H1 (cell line): ENCODE results near the gene NUP62CL. TPM values are rescaled to one million over a fixed set of nuclear protein-coding genes. Genes with fewer than 3 reads are reported as not detected.

ENCODE experiments used
- CTCF ChIA-PET: fragments of 300-600 bp; sonication (Branson Sonifier 250); formaldehyde crosslinking; loops from one replicate; lab custom pipeline; 2021; ENCODE audit not compliant: partially characterized antibody; lab: Charles Lee
- POLR2A ChIA-PET: fragments of 300-600 bp; sonication (Branson Sonifier 250); formaldehyde crosslinking; loops from one replicate; lab custom pipeline; 2021; ENCODE audit warnings: inconsistent platforms; ENCODE audit not compliant: partially characterized antibody; lab: Charles Lee
- DNase-seq, 2 experiments: peaks; one replicate each; pipeline versions ENCODE4 v3.0.0 to v3.0.0-alpha.2; 2010 to 2022; ENCODE audit warnings: low spot score in 2 of 2, low read depth in 1 of 2, mixed read lengths in 1 of 2
- FAIRE-seq: peaks from 2 replicates; lab custom pipeline; 2011; peaks lifted over from hg19 to GRCh38; lab: Jason Lieb, UNC
- H2AFZ ChIP-seq: 2 replicates; pipeline ENCODE4 v1.8.1; 2012; ENCODE audit warnings: low read length, inconsistent platforms
- H2AK5ac ChIP-seq: 2 replicates; pipeline ENCODE4 v1.6.1; 2013; ENCODE audit warnings: low read depth, low read length
- H2BK120ac ChIP-seq: replicated peaks from 2 replicates; pipeline ENCODE3; 2013; ENCODE audit warnings: low read depth, low read length, inconsistent platforms
- H2BK12ac ChIP-seq: 2 replicates; pipeline ENCODE4 v1.6.1; 2013; ENCODE audit warnings: low read depth, low read length
- H2BK15ac ChIP-seq: 2 replicates; pipeline ENCODE4 v1.6.1; 2013; ENCODE audit warnings: low read length
- H2BK20ac ChIP-seq: 2 replicates; pipeline ENCODE4 v1.6.1; 2013; ENCODE audit warnings: low read length
- H2BK5ac ChIP-seq: 2 replicates; pipeline ENCODE4 v1.6.1; 2013; ENCODE audit warnings: low read depth, low read length
- H3K14ac ChIP-seq: 2 replicates; pipeline ENCODE4 v1.6.1; 2013; ENCODE audit warnings: inconsistent platforms; ENCODE audit not compliant: insufficient read length
- H3K18ac ChIP-seq: 2 replicates; pipeline ENCODE4 v1.6.1; 2013; ENCODE audit warnings: low read length; ENCODE audit errors: extremely low read depth
- H3K23ac ChIP-seq: 2 replicates; pipeline ENCODE4 v1.6.1; 2013; ENCODE audit warnings: inconsistent platforms; ENCODE audit not compliant: insufficient read length
- H3K23me2 ChIP-seq: 2 replicates; pipeline ENCODE4 v1.6.1; 2013; ENCODE audit warnings: low read depth, low read length
- H3K27ac ChIP-seq: 2 replicates; pipeline ENCODE4 v1.6.1; 2011; ENCODE audit warnings: low read depth, low read length, inconsistent platforms
- H3K27me3 ChIP-seq, 4 experiments: replicated peaks in 1 of 4; 1 replicate in 1 of 4; 2 replicates in 3 of 4; pipeline versions ENCODE4 v1.6.1 to v1.8.1; 2011 to 2013; ENCODE audit warnings: low read length in 3 of 4, mild to moderate bottlenecking in 3 of 4, inconsistent platforms in 2 of 4, mixed read lengths in 2 of 4, moderate library complexity in 1 of 4; ENCODE audit not compliant: control insufficient read depth in 3 of 4, insufficient read depth in 3 of 4; ENCODE audit errors: extremely low read depth in 1 of 4
- H3K36me3 ChIP-seq, 4 experiments: 2 replicates each; pipeline versions ENCODE4 v1.6.1 to v1.8.1; 2011 to 2013; ENCODE audit warnings: mild to moderate bottlenecking in 4 of 4, low read length in 3 of 4, moderate library complexity in 2 of 4, control low read depth in 1 of 4, inconsistent platforms in 1 of 4; ENCODE audit not compliant: insufficient read depth in 4 of 4, control insufficient read depth in 2 of 4
- H3K4ac ChIP-seq: replicated peaks from 2 replicates; pipeline ENCODE3; 2013; ENCODE audit warnings: low read length, low read depth, mixed read lengths, inconsistent platforms; ENCODE audit not compliant: insufficient read length
- H3K4me1 ChIP-seq, 4 experiments: replicated peaks in 1 of 4; 1 replicate in 1 of 4; 2 replicates in 3 of 4; pipeline versions ENCODE4 v1.6.1 to v1.8.1; 2011 to 2013; ENCODE audit warnings: low read length in 3 of 4, inconsistent platforms in 2 of 4, mixed read lengths in 1 of 4; ENCODE audit not compliant: insufficient read depth in 4 of 4, control insufficient read depth in 3 of 4
- H3K4me2 ChIP-seq, 2 experiments: 2 replicates each; pipeline versions ENCODE4 v1.6.1 to v1.8.1; 2011 to 2013; ENCODE audit warnings: low read depth in 2 of 2, low read length in 2 of 2, control low read depth in 1 of 2, inconsistent platforms in 1 of 2, mild to moderate bottlenecking in 1 of 2; ENCODE audit not compliant: insufficient read depth in 1 of 2
- H3K4me3 ChIP-seq, 4 experiments: fragments of 200-600, 300-600 bp in 1 of 4; sonication (generic), shearing (Covaris generic), sonication (Bioruptor Twin) in 1 of 4; 2 replicates each; pipeline versions ENCODE4 v1.5.1 to v1.8.1; 2011 to 2016; ENCODE audit warnings: low read length in 4 of 4, low read depth in 3 of 4, control low read depth in 2 of 4, inconsistent platforms in 2 of 4, mild to moderate bottlenecking in 2 of 4, mixed read lengths in 1 of 4, moderate library complexity in 1 of 4; ENCODE audit not compliant: insufficient read depth in 2 of 4; ENCODE audit errors: extremely low read depth in 1 of 4
- H3K56ac ChIP-seq: replicated peaks from 2 replicates; pipeline ENCODE3; 2013; ENCODE audit warnings: low read depth, mild to moderate bottlenecking, mixed read lengths, low read length, inconsistent platforms; ENCODE audit not compliant: insufficient read length
- H3K79me1 ChIP-seq: 2 replicates; pipeline ENCODE4 v1.6.1; 2013; ENCODE audit warnings: low read depth, low read length, control low read depth
- H3K79me2 ChIP-seq, 2 experiments: 2 replicates each; pipeline versions ENCODE4 v1.6.1 to v1.8.1; 2012 to 2013; ENCODE audit warnings: low read length in 2 of 2, mild to moderate bottlenecking in 2 of 2, inconsistent platforms in 1 of 2; ENCODE audit not compliant: insufficient read depth in 2 of 2, control insufficient read depth in 1 of 2
- H3K9ac ChIP-seq, 4 experiments: replicated peaks in 1 of 4; 1 replicate in 1 of 4; 2 replicates in 3 of 4; pipeline versions ENCODE4 v1.6.1 to v1.8.1; 2011 to 2013; ENCODE audit warnings: low read depth in 3 of 4, low read length in 3 of 4, control low read depth in 2 of 4, mild to moderate bottlenecking in 2 of 4, moderate library complexity in 2 of 4, inconsistent platforms in 1 of 4; ENCODE audit errors: extremely low read depth in 1 of 4
- H3K9me3 ChIP-seq, 2 experiments: 2 replicates each; pipeline versions ENCODE4 v1.6.1 to v1.8.1; 2012 to 2013; ENCODE audit warnings: mild to moderate bottlenecking in 2 of 2, moderate library complexity in 2 of 2, control low read depth in 1 of 2, inconsistent platforms in 1 of 2, low read depth in 1 of 2, low read length in 1 of 2, mixed read lengths in 1 of 2; ENCODE audit not compliant: insufficient read depth in 2 of 2
- H4K20me1 ChIP-seq, 2 experiments: replicated peaks in 1 of 2; 2 replicates each; pipeline versions ENCODE3 to v1.8.1; 2011 to 2013; ENCODE audit warnings: inconsistent platforms in 2 of 2, low read length in 2 of 2, mild to moderate bottlenecking in 1 of 2; ENCODE audit not compliant: insufficient read depth in 2 of 2, control insufficient read depth in 1 of 2
- H4K5ac ChIP-seq: 2 replicates; pipeline ENCODE4 v1.6.1; 2013; ENCODE audit warnings: low read length, low read depth, mixed read lengths, inconsistent platforms; ENCODE audit not compliant: insufficient read length
- H4K8ac ChIP-seq: 2 replicates; pipeline ENCODE4 v1.8.0; 2013; ENCODE audit warnings: mild to moderate bottlenecking, moderate library complexity, low read length, inconsistent platforms; ENCODE audit not compliant: insufficient read depth; ENCODE audit errors: extremely low read depth
- H4K91ac ChIP-seq: replicated peaks from 2 replicates; pipeline ENCODE3; 2013; ENCODE audit warnings: low read length, mixed read lengths, inconsistent platforms; ENCODE audit not compliant: insufficient read length
- ASH2L ChIP-seq: fragments of 200-600, 300-600 bp; sonication (generic); IDR thresholded peaks from one replicate; pipeline ENCODE4 v1.7.1; 2017; ENCODE audit warnings: low read length
- CTBP2 ChIP-seq: IDR thresholded peaks from 2 replicates; pipeline ENCODE4 v1.7.0; 2011; ENCODE audit warnings: borderline replicate concordance, mild to moderate bottlenecking, moderate library complexity, mixed read lengths, low read length; ENCODE audit not compliant: insufficient read depth, insufficient read length
- EGR1 ChIP-seq: IDR thresholded peaks from 2 replicates; pipeline ENCODE4 v1.6.1; 2011; ENCODE audit warnings: low read depth, low read length, borderline replicate concordance
- EZH2 ChIP-seq: fragments of 200-600 bp; sonication (generic); IDR thresholded peaks from 2 replicates; pipeline ENCODE4 v1.7.1; 2012; ENCODE audit warnings: low read depth, mild to moderate bottlenecking, moderate library complexity, low read length, inconsistent platforms; ENCODE audit not compliant: severe bottlenecking
- NRF1 ChIP-seq: IDR thresholded peaks from 2 replicates; pipeline ENCODE4 v1.6.1; 2011; ENCODE audit warnings: mild to moderate bottlenecking, low read depth, low read length, improper control_type of control experiment
- PHF8 ChIP-seq: fragments of 200-600 bp; sonication (generic); conservative IDR thresholded peaks from 2 replicates; pipeline ENCODE4 v1.7.1; 2012; ENCODE audit warnings: low read depth, mild to moderate bottlenecking, inconsistent platforms, low read length, moderate library complexity
- RNF2 ChIP-seq: fragments of 200-900, 300-1000 bp; sonication (generic); IDR thresholded peaks from 2 replicates; pipeline ENCODE4 v1.7.1; 2016; ENCODE audit warnings: borderline replicate concordance, low read depth, mild to moderate bottlenecking, antibody characterized with exemption, low read length; ENCODE audit not compliant: poor library complexity, severe bottlenecking; ENCODE audit errors: missing control alignments
- SIX5 ChIP-seq: IDR thresholded peaks from 2 replicates; pipeline ENCODE4 v1.6.1; 2011; ENCODE audit warnings: mild to moderate bottlenecking, low read depth, low read length
- SP2 ChIP-seq: IDR thresholded peaks from 2 replicates; pipeline ENCODE4 v1.6.1; 2012; ENCODE audit warnings: mild to moderate bottlenecking, low read length, inconsistent platforms
- whole genome bisulfite sequencing, 2 experiments: shearing (Covaris generic) in 1 of 2; methylation state at CpG; one replicate each; pipeline versions ENCODE4 v1.1.6 to v1.1.7; 2013 to 2015; ENCODE audit warnings: low lambda C conversion rate in 2 of 2, mixed read lengths in 2 of 2, inconsistent platforms in 1 of 2, low coverage in 1 of 2, missing lambda C conversion rate in 1 of 2; ENCODE audit not compliant: insufficient replicate concordance in 2 of 2, insufficient coverage in 1 of 2, insufficient read length in 1 of 2; ENCODE audit errors: extremely low coverage in 1 of 2, missing lambda C conversion rate in 1 of 2; 5-methylcytosine and 5-hydroxymethylcytosine counted together
- polyA plus RNA-seq, 7 experiments: library from polyadenylated mRNA; depleted of rRNA in 3 of 7; stranded (reverse) in 5 of 7; unstranded in 2 of 7; fragments of >200 nt in 5 of 7; fragments of 200-250 nt in 2 of 7; gene quantifications; 1 replicate in 5 of 7; 2 replicates in 1 of 7; 4 replicates in 1 of 7; pipeline versions ENCODE4 v1.2.1 to v1.2.3, GENCODE V29; 2011 to 2013; ENCODE audit warnings: missing spikeins in 2 of 7, mixed read lengths in 2 of 7
- total RNA-seq: library from RNA; stranded (reverse); fragmentation: NEBNext Ultra II Directional; extraction: Animal tissue kit (Norgen Biotek cat#: 25700); gene quantifications from 2 replicates; pipeline ENCODE4 v1.2.1, GENCODE V29; 2021
- TF ChIP-seq, protein P1 (sequence below): IDR thresholded peaks from 2 replicates; pipeline ENCODE4 v1.6.1; 2012; ENCODE audit warnings: low read length, inconsistent platforms
- TF ChIP-seq, protein P2 (sequence below): IDR thresholded peaks from 2 replicates; pipeline ENCODE4 v1.6.1; 2011; ENCODE audit warnings: low read depth, mild to moderate bottlenecking, low read length; ENCODE audit not compliant: insufficient read depth

Gene NUP62CL
- total and polyA plus RNA-seq, 2 of the 8 experiments (the other 6 are each of a cell fraction or from before 2014, with no cell fraction given), result 3.3 to 6.2 TPM

DNA sequence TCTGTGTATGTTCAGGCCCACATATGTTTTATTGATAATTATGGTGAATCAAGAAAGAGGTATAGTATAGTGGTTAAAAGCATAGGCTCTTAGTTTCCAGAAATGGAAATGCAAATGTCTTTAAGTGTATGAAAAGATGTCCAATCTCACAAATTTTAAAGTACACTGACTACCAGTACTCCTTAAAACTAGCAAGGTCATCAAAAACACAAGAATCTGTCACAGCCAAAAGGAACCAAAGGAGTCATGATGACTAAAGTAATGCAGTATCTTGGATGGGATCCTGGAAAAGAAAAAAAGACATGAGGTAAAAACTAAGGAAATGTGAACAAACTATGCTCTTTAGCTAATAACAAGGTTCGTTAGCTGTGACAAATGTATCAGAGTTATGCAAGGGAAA is 87.0 kb downstream of the NUP62CL start:
- H3K18ac ChIP-seq, result no peak overlapping the region
- peaks cover 3 to 24% (median 13%) of the 10 kb centered on the region in 4 experiments; a peak in 7 of 8 replicates for H3K36me3 ChIP-seq
- no peak overlapping the region for H2BK12ac ChIP-seq
- H3K4me3 ChIP-seq, result no peak overlapping the region
- no peaks in the 10 kb centered on the region for H3K9me3 ChIP-seq
- FAIRE-seq, result no peak
- H3K27ac ChIP-seq, result no peak overlapping the region
- no peak overlapping the region for H2AK5ac ChIP-seq
- H2AFZ ChIP-seq, result no peak overlapping the region
- peaks cover 0 to 10% of the 10 kb centered on the region in 2 experiments; a peak in 1 of 4 replicates for H3K79me2 ChIP-seq
- H4K91ac ChIP-seq, result no peak overlapping the region
- H3K23ac ChIP-seq, result no peak overlapping the region
- no peak overlapping the region for H3K56ac ChIP-seq
- no peak overlapping the region for H4K5ac ChIP-seq
- H2BK15ac ChIP-seq, result no peak overlapping the region
- POLR2A ChIA-PET, result interaction anchor here (0.8 to 1.0 kb wide), 3 partner anchors 32 to 85 kb away, joined by 3 to 4 read pairs (median 4); no protein-coding TSS in a partner anchor
- DNase-seq, result no peak
- H3K14ac ChIP-seq, result no peak overlapping the region
- CTCF ChIA-PET, result interaction anchor here (1.0 kb wide), 1 partner anchor 252 kb away, joined by 3 read pairs; no protein-coding TSS in a partner anchor
- H3K9ac ChIP-seq, result no peak overlapping the region
- no peaks in the 10 kb centered on the region for H3K79me1 ChIP-seq
- no peak overlapping the region for H2BK120ac ChIP-seq
- 100% methylated on average over 1 of the region's 1 CpG; no CpG with 5 or more reads in 1 of the 2 experiments for WGBS, 2 experiments
- no peak overlapping the region; a peak in 1 of 4 replicates for H3K4me2 ChIP-seq
- no peaks in the 10 kb centered on the region for H3K23me2 ChIP-seq
- no peak overlapping the region for H4K8ac ChIP-seq
- H2BK5ac ChIP-seq, result no peak overlapping the region
- H3K27me3 ChIP-seq, result no peaks in the 10 kb centered on the region
- H3K4me1 ChIP-seq, result no peaks in the 10 kb centered on the region; a peak in 1 of 7 replicates
- no peak overlapping the region for H2BK20ac ChIP-seq
- H4K20me1 ChIP-seq, result no peaks in the 10 kb centered on the region
- H3K4ac ChIP-seq, result no peak overlapping the region
- TF ChIP-seq NRF1 (no peak), RNF2 (no peak), PHF8 (no peak), EGR1 (no peak), CTBP2 (no peak), ASH2L (no peak), SIX5 (no peak), EZH2 (no peak), SP2 (no peak)
- TF ChIP-seq, protein P1, sequence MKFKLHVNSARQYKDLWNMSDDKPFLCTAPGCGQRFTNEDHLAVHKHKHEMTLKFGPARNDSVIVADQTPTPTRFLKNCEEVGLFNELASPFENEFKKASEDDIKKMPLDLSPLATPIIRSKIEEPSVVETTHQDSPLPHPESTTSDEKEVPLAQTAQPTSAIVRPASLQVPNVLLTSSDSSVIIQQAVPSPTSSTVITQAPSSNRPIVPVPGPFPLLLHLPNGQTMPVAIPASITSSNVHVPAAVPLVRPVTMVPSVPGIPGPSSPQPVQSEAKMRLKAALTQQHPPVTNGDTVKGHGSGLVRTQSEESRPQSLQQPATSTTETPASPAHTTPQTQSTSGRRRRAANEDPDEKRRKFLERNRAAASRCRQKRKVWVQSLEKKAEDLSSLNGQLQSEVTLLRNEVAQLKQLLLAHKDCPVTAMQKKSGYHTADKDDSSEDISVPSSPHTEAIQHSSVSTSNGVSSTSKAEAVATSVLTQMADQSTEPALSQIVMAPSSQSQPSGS, result no peak
- TF ChIP-seq, protein P2, sequence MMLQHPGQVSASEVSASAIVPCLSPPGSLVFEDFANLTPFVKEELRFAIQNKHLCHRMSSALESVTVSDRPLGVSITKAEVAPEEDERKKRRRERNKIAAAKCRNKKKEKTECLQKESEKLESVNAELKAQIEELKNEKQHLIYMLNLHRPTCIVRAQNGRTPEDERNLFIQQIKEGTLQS, result no peak
